HepG2 (cell line): ENCODE measurements around the gene CSKMT. TPM values are rescaled to one million over a fixed set of nuclear protein-coding genes. Genes with fewer than 3 reads are reported as not detected.

Source experiments
- HOXA9 ChIP-seq: sonication (generic); formaldehyde crosslinking; IDR thresholded peaks from 2 replicates; pipeline ENCODE4 v1.8.1; 2022; ENCODE audit warnings: missing genetic modification reagents, mild to moderate bottlenecking, moderate library complexity, borderline replicate concordance
- KDM5A ChIP-seq: fragments of 200-600 bp; sonication (generic); IDR thresholded peaks from 2 replicates; pipeline ENCODE4 v1.7.0; 2018; ENCODE audit warnings: antibody characterized with exemption, mild to moderate bottlenecking, low read length, borderline replicate concordance
- MIER2 ChIP-seq: IDR thresholded peaks from 2 replicates; pipeline ENCODE4 v1.6.1; 2016; ENCODE audit warnings: missing biosample characterization, missing genetic modification reagents
- NFYC ChIP-seq: IDR thresholded peaks from 2 replicates; pipeline ENCODE4 v1.6.1; 2016; ENCODE audit warnings: missing genetic modification reagents, missing compliant biosample characterization
- PPARG ChIP-seq: conservative IDR thresholded peaks from 2 replicates; pipeline ENCODE4 v1.6.1; 2016; ENCODE audit warnings: missing biosample characterization, missing genetic modification reagents
- RCOR2 ChIP-seq: IDR thresholded peaks from 2 replicates; pipeline ENCODE4 v1.6.1; 2016; ENCODE audit warnings: missing biosample characterization, missing genetic modification reagents
- REPIN1 ChIP-seq: sonication (generic); formaldehyde crosslinking; IDR thresholded peaks from 2 replicates; pipeline ENCODE4 v1.8.0; 2022; ENCODE audit warnings: missing genetic modification reagents, low read depth, mild to moderate bottlenecking, borderline replicate concordance
- THAP11 ChIP-seq: IDR thresholded peaks from 2 replicates; pipeline ENCODE4 v1.6.1; 2016; ENCODE audit warnings: missing biosample characterization, missing genetic modification reagents
- XRCC5 ChIP-seq: fragments of 200-400 bp; formaldehyde crosslinking; optimal IDR thresholded peaks from 2 replicates; pipeline ENCODE3; 2017; ENCODE audit warnings: mild to moderate bottlenecking, low read length
- ZBTB7A ChIP-seq: sonication (generic); formaldehyde crosslinking; IDR thresholded peaks from 2 replicates; pipeline ENCODE4 v1.8.0; 2022; ENCODE audit warnings: mild to moderate bottlenecking, missing genetic modification reagents
- ZFP1 ChIP-seq: IDR thresholded peaks from 2 replicates; pipeline ENCODE4 v1.6.1; 2016
- ZFP62 ChIP-seq: sonication (generic); formaldehyde crosslinking; IDR thresholded peaks from 2 replicates; pipeline ENCODE4 v1.4.0; 2020; ENCODE audit warnings: missing genetic modification reagents
- ZNF468 ChIP-seq: sonication (generic); formaldehyde crosslinking; IDR thresholded peaks from 2 replicates; pipeline ENCODE4 v1.8.0; 2022; ENCODE audit warnings: mild to moderate bottlenecking, moderate library complexity, missing genetic modification reagents
- ZNF572 ChIP-seq: sonication (generic); formaldehyde crosslinking; IDR thresholded peaks from 2 replicates; pipeline ENCODE4 v1.5.1; 2020; ENCODE audit warnings: mild to moderate bottlenecking, missing genetic modification reagents
- ZNF709 ChIP-seq: sonication (generic); formaldehyde crosslinking; IDR thresholded peaks from 2 replicates; pipeline ENCODE4 v1.5.0; 2020; ENCODE audit warnings: mild to moderate bottlenecking, missing genetic modification reagents
- ZSCAN25 ChIP-seq: sonication (generic); formaldehyde crosslinking; IDR thresholded peaks from 2 replicates; pipeline ENCODE4 v1.8.0; 2022; ENCODE audit warnings: mild to moderate bottlenecking, missing genetic modification reagents
- polyA plus RNA-seq, 8 experiments: library from polyadenylated mRNA; depleted of rRNA in 3 of 8; stranded (reverse) in 7 of 8; unstranded in 1 of 8; fragments of >200 nt; fragmentation: Illumina TruSeq in 4 of 8; extraction: Trizol in 4 of 8; gene quantifications; 2 replicates each; pipeline versions ENCODE4 v1.2.1 to v1.2.3, GENCODE V29; 2011 to 2016; ENCODE audit warnings: low read depth in 4 of 8, missing spikeins in 1 of 8, mixed read lengths in 1 of 8; ENCODE audit not compliant: insufficient read depth in 1 of 8
- total RNA-seq, 5 experiments: library from RNA; depleted of rRNA; stranded (reverse); fragments of >200 nt; fragmentation: Illumina TruSeq; extraction: Trizol; gene quantifications; 2 replicates each; pipeline ENCODE4 v1.2.3, GENCODE V29; 2016; ENCODE audit warnings: low read depth in 1 of 5
- TF ChIP-seq, protein P1 (sequence below): sonication (generic); formaldehyde crosslinking; IDR thresholded peaks from 2 replicates; pipeline ENCODE4 v1.4.0; 2020; ENCODE audit warnings: missing genetic modification reagents, borderline replicate concordance
- TF ChIP-seq, protein P2 (sequence below): sonication (generic); formaldehyde crosslinking; IDR thresholded peaks from 2 replicates; pipeline ENCODE4 v1.5.0; 2020; ENCODE audit warnings: missing genetic modification reagents
- TF ChIP-seq, protein P3 (sequence below): sonication (generic); formaldehyde crosslinking; IDR thresholded peaks from 2 replicates; pipeline ENCODE4 v1.5.0; 2020; ENCODE audit warnings: missing genetic modification reagents
- TF ChIP-seq, protein P4 (sequence below): IDR thresholded peaks from 2 replicates; pipeline ENCODE4 v1.6.1; 2016; ENCODE audit warnings: control low read depth
- TF ChIP-seq, protein P5 (sequence below): sonication (generic); formaldehyde crosslinking; IDR thresholded peaks from 2 replicates; pipeline ENCODE4 v1.4.0; 2020; ENCODE audit warnings: mild to moderate bottlenecking, missing genetic modification reagents

Gene CSKMT
- total and polyA plus RNA-seq, 2 of the 13 experiments (the other 11 are each of a cell fraction or from before 2014, with no cell fraction given) = 7.6 to 31.8 TPM

DNA sequence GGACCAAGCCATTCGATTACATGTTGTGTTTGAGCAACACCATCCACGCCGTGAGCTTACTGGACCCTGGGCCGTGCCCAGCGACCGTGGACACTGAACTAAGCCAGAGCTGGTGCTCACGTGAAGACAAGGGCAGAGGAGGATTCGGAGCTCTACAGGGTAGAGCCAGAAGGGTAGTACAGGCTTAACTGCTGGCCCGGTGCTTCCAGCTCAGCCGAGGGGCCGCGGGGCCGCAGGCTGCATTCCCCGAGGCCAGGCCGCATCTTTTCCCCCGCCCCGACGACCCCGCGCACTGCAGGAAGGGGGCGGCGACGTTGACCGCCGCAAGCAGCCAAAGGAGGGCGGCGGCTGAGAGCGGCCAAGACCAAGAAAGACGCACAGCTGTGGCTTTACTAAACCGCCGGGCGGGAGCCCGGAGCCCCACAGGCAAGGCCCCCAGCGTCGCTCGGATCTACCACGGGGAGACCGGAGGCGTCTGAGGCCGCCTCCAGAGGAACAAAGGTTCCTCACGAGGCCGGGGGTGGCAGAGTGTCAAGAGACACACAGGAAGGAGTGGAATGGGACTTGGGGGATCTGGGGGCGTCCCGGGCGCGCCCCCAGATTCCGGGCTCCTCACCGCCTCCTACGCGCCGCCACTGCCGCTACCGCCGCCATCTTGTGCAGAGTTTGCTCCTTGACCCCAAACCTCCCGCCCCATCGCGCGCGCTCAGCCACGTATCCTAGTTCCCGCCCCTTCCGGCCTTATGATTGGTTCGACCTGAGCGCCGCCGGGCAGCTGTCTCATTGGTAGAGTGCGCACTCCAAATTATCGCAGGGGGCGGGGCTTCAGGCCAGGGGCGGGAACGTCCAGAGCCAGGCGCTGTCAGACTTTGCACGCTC, 18.9 kb upstream of the CSKMT start, which contains the start of gene GANAB (continued):
- TF ChIP-seq, protein P1, sequence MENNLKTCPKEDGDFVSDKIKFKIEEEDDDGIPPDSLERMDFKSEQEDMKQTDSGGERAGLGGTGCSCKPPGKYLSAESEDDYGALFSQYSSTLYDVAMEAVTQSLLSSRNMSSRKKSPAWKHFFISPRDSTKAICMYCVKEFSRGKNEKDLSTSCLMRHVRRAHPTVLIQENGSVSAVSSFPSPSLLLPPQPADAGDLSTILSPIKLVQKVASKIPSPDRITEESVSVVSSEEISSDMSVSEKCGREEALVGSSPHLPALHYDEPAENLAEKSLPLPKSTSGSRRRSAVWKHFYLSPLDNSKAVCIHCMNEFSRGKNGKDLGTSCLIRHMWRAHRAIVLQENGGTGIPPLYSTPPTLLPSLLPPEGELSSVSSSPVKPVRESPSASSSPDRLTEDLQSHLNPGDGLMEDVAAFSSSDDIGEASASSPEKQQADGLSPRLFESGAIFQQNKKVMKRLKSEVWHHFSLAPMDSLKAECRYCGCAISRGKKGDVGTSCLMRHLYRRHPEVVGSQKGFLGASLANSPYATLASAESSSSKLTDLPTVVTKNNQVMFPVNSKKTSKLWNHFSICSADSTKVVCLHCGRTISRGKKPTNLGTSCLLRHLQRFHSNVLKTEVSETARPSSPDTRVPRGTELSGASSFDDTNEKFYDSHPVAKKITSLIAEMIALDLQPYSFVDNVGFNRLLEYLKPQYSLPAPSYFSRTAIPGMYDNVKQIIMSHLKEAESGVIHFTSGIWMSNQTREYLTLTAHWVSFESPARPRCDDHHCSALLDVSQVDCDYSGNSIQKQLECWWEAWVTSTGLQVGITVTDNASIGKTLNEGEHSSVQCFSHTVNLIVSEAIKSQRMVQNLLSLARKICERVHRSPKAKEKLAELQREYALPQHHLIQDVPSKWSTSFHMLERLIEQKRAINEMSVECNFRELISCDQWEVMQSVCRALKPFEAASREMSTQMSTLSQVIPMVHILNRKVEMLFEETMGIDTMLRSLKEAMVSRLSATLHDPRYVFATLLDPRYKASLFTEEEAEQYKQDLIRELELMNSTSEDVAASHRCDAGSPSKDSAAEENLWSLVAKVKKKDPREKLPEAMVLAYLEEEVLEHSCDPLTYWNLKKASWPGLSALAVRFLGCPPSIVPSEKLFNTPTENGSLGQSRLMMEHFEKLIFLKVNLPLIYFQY (CRISPR knock-in tag) = no peak
- TF ChIP-seq KDM5A = peak; percentile 71; the same call in 1 of the 2 replicates
- TF ChIP-seq MIER2 (CRISPR knock-in tag) = no peak
- no peak for TF ChIP-seq ZSCAN25 (CRISPR knock-in tag)
- TF ChIP-seq, protein P2, sequence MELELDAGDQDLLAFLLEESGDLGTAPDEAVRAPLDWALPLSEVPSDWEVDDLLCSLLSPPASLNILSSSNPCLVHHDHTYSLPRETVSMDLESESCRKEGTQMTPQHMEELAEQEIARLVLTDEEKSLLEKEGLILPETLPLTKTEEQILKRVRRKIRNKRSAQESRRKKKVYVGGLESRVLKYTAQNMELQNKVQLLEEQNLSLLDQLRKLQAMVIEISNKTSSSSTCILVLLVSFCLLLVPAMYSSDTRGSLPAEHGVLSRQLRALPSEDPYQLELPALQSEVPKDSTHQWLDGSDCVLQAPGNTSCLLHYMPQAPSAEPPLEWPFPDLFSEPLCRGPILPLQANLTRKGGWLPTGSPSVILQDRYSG (CRISPR knock-in tag) = no peak
- TF ChIP-seq PPARG (CRISPR knock-in tag) = no peak
- peak; percentile 31 for TF ChIP-seq XRCC5
- peak; percentile 83 for TF ChIP-seq NFYC (CRISPR knock-in tag)
- no peak for TF ChIP-seq ZFP62 (CRISPR knock-in tag)
- TF ChIP-seq ZNF709 (CRISPR knock-in tag) = peak; percentile 26; the same call in 1 of the 2 replicates
- no peak for TF ChIP-seq ZBTB7A (CRISPR knock-in tag)
- TF ChIP-seq, protein P3, sequence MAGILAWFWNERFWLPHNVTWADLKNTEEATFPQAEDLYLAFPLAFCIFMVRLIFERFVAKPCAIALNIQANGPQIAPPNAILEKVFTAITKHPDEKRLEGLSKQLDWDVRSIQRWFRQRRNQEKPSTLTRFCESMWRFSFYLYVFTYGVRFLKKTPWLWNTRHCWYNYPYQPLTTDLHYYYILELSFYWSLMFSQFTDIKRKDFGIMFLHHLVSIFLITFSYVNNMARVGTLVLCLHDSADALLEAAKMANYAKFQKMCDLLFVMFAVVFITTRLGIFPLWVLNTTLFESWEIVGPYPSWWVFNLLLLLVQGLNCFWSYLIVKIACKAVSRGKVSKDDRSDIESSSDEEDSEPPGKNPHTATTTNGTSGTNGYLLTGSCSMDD (CRISPR knock-in tag) = no peak
- TF ChIP-seq REPIN1 (CRISPR knock-in tag) = peak; percentile 38; the same call in 1 of the 2 replicates
- no peak for TF ChIP-seq HOXA9 (CRISPR knock-in tag)
- no peak for TF ChIP-seq RCOR2 (CRISPR knock-in tag)
- TF ChIP-seq, protein P4, sequence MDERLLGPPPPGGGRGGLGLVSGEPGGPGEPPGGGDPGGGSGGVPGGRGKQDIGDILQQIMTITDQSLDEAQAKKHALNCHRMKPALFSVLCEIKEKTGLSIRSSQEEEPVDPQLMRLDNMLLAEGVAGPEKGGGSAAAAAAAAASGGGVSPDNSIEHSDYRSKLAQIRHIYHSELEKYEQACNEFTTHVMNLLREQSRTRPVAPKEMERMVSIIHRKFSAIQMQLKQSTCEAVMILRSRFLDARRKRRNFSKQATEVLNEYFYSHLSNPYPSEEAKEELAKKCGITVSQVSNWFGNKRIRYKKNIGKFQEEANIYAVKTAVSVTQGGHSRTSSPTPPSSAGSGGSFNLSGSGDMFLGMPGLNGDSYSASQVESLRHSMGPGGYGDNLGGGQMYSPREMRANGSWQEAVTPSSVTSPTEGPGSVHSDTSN = no peak
- TF ChIP-seq THAP11 (CRISPR knock-in tag) = peak; percentile 80
- no peak for TF ChIP-seq ZNF572 (CRISPR knock-in tag)
- no peak for TF ChIP-seq ZFP1 (CRISPR knock-in tag)
- TF ChIP-seq ZNF468 (CRISPR knock-in tag) = no peak
- TF ChIP-seq, protein P5, sequence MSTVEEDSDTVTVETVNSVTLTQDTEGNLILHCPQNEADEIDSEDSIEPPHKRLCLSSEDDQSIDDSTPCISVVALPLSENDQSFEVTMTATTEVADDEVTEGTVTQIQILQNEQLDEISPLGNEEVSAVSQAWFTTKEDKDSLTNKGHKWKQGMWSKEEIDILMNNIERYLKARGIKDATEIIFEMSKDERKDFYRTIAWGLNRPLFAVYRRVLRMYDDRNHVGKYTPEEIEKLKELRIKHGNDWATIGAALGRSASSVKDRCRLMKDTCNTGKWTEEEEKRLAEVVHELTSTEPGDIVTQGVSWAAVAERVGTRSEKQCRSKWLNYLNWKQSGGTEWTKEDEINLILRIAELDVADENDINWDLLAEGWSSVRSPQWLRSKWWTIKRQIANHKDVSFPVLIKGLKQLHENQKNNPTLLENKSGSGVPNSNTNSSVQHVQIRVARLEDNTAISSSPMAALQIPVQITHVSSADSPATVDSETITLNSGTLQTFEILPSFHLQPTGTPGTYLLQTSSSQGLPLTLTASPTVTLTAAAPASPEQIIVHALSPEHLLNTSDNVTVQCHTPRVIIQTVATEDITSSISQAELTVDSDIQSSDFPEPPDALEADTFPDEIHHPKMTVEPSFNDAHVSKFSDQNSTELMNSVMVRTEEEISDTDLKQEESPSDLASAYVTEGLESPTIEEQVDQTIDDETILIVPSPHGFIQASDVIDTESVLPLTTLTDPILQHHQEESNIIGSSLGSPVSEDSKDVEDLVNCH (CRISPR knock-in tag) = no peak
